HG02678 (cell line): ENCODE data around the gene AK4.

Source experiments
- ATAC-seq: cut with Tn5 transposase; IDR thresholded peaks from one replicate; pipeline ENCODE4 v1.9.1; 2021; ENCODE audit warnings: mild to moderate bottlenecking, moderate library complexity; ENCODE audit not compliant: unreplicated experiment

Gene AK4

DNA sequence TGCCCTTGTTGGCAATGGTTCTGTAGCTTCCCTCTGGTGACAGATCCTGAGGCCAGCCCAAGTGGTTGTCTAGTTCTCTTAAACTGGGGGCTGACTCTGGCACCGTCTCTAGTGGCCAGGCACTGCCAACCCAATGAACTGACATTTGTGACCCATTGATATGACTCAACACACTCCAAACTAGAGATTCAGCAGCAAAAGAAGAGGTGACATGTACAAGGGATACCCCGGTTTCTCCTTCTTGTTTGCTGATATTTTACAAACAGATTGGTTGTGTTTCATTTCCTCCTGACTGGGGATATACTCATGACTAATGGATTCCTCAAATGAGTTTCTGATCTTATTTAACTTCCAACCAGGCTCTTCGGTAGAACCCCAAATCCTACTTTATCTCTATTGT, 95.5 kb downstream of the AK4 start:
- no peak for ATAC-seq

DNA sequence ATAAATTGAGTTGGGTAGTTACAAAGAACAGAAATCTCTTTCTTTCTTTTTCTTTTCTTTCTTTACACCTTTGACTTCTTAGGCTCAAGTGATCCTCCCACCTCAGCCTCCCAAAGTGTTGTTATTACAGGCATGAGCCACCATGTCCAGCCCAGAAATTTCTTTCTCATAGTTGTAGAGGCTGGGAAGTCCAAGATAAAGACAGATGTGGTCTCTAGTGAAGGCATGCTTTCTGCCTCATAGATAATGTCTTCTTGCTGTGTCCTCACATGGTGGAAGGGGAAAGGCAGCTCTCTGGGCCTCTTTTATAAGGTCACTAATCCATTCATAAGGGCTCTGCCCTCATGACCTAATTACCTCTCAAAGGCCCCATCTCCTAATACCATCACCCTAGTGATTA, 97.3 kb downstream of the AK4 start:
- no peak for ATAC-seq

DNA sequence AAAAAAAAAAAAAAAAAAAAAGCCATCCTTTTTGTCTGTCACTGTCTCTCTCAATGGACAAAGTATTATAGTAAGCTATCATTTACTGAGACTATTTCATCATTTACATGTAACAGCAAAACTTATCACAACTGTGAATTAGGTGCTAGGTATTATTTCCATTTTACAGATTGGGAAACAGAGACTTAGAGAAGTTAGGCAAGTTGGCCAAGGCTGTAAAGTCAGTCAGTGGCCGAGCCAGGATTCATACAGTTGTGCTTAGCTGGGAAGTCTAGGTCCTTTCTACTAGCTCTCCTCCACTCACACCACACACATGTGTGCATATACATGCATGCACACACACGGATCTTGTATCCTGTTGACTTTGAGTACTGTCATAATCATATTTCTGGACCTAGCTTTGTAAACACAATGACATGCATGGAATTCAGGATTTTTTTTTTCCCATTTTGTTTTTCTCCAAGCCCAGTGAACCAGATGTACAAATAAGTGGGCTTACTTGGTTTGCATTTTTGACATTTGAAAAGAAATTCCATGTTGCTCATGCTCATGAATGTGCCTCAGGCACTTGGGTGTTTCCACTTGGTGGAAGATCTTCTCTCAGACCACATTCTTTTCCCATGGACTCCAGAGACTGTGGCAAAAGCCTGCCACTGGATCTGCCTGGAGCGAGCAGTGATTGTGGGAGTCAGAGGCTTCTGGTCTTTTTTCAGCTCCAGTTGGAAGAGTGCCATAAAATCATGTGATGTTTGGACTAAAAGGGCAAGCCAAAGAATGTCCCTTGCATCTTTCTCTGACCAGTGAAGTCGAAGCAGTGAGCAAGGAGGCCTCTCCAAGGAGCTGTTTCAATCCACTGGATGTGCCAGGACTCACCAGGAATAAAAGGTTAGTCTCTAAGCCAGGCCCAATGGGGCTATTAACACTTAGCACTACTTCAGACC, 99.7 kb downstream of the AK4 start:
- ATAC-seq = no peak

- ATAC-seq = no peak
These were observed 102.8 kb downstream of the AK4 start for GRCh38 chr1:65250826-65251225.

DNA sequence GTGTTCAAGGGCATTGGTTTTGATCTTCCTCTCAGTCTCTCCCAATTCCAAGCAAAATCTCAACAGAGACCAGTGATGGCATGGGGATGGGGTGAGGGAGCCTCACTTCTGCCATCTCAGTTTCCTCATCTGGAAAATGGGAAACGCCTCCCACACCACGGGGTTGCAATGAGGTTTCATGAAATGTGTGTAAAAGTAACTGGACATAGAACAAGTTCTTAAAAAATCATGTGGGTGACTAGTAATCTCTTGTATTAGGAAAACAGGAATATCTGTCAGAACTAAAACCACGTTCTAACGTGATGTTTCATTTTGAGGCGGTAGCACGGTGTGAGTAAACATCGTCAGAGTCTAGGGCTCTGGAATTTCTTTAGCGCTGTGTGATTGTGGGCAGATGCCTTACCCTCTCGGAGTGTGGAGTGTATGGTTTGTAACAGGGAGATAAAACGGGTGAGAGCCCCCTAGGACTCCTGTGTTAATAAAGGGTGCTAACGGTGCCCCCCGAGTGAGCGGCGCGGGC, 105.9 kb downstream of the AK4 start:
- ATAC-seq = peak; percentile 29

DNA sequence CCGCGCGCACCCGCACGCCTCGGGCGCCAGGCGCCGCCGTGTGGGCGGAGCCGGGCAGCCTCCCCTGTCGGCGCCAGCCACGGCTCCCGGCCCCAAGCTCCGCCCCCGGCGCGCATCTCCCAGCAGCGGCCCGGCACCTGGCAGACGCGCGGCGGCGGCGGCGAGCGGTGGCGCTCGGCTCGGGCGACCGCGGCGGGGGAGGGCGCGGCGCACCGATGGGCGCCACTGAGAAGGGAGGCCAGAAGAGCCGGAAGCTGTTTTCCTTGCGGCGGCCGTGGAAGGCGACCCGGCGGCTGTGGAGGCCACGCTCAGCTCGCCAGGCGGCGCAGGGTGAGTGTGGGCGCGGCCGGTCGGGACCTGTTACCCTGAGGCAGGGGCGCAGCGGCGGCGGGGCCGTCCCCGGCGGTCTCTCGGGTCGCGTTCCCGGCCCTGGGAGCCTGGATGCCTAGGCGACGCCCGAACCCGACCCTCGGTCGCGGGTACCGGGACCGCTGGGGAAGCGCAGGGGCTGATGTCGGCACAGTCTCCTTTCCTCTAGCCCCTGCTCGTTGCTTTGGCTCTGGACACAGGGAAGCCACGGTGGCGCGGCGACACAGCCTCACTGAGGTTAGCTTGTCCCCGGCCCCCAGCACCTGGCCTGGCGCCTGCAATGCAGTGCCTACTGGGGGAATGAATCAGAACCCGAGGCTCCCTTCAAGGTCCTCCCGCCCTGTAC, 106.5 kb downstream of the AK4 start:
- ATAC-seq = peak; percentile 98

GRCh38 chr1:65255035-65255655, 107.1 kb downstream of the AK4 start:
- ATAC-seq = no peak

DNA sequence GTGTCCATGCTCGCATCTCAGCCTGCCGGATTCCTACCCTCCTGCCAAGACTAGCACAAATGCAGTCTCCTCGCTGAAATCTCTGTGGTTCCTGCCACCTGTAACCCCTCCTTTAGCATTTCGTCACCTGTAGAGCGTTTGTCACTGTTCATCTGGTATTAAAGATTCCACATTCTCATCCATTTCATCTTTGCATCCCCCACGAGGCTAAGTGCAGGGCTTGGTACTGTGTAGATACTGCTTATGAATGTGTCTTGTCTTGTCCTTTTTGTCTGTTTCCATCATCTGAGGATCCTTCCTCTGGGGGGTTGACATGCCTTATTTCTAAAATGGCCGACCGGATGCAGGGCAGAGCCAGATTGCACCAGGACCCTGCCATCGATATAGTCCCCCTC, 107.7 kb downstream of the AK4 start:
- ATAC-seq = no peak

DNA sequence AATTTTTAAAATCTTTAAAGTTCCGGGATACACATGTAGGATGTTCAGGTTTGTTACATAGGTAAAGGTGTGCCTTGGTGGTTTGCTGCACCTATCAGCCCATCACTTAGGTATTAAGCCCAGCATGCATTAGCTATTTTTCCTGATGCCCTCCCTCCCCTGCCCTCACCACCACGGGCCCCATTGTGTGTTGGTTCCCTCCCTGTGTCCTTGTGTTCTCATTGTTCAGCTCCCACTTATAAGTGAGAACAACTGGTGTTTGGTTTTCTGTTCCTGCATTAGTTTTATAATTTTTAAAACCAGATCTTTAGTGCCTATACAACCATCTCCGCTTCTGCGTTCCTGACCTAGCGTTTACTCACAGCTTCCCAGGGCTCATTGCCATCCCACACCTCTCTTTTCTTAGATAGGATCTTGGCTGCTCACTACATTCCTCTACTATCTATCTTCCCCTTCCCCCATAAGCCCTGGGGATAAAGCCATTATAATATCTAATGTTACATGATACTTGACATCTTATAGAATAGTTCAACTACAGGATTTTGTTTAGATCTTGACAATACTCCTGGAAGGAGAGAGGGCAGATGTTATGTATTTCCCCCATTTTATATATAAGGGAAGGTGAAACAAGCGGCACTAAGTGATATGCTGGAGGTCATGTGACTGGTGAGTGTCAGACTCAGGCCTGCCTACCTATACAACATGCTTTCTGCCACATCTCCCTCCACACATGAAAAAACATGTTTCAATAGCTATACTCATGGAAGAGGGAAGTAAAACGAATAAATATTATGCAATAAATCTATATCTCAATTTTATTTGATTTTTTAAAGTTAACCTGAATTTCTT, 109.1 kb downstream of the AK4 start:
- no peak for ATAC-seq

DNA sequence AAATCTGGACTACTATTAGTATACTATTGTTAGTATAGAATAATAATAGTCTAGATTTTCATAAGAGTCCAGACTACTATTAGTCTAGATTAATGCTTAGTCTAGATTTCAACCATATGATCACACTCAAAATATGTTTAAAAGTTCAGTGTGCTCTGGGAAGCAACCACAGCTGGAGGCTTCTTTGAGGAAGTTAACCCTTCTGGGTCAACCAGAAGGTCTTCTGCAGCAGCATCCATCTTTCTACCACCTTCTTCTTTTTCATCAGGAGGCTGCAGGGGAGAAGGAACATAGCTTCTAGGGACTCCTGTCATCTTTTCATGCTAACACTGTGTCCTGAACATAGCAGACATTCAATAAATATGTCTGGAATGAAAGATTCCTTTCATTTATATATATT, 110.1 kb downstream of the AK4 start:
- ATAC-seq = no peak

DNA sequence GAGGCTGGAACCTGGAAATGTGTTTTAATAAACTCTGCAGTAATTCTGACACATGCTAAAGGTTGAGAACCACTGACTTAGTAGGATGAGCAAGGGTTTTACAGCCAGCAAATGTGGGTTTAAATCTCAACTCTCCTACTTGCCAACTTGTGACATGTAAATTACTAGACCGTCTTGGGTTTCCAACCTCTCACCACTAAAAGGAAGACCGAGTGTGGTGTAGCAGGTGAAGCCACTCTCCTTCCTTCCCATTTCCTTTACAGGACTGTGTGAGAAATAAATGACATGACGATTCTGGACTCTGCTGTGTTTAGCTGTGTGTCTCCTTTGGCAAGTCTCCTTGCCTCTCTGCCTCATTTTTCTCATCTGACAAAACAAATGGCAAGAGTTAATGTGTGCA, 111.8 kb downstream of the AK4 start:
- no peak for ATAC-seq

- no peak for ATAC-seq
These were observed 113.0 kb downstream of the AK4 start for GRCh38 chr1:65260851-65261473.

DNA sequence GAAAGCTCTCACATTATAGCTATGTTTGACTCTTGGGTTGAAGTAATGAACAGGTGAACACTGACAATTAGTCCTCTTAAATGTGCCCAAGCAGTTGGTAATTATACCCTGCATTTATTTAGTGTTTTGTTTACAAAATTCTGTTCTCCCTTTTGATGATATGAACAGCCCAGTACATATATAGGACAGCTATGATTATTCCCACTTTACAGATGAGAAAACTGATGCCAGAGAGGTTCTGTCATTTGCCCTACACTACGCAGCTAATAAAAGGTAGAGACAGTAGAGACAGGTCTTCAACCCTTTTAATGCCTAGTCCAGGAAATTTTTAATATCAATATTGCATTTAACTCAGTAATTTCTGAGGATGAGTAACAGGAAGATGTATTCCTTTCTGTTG, 115.3 kb downstream of the AK4 start:
- ATAC-seq = no peak

DNA sequence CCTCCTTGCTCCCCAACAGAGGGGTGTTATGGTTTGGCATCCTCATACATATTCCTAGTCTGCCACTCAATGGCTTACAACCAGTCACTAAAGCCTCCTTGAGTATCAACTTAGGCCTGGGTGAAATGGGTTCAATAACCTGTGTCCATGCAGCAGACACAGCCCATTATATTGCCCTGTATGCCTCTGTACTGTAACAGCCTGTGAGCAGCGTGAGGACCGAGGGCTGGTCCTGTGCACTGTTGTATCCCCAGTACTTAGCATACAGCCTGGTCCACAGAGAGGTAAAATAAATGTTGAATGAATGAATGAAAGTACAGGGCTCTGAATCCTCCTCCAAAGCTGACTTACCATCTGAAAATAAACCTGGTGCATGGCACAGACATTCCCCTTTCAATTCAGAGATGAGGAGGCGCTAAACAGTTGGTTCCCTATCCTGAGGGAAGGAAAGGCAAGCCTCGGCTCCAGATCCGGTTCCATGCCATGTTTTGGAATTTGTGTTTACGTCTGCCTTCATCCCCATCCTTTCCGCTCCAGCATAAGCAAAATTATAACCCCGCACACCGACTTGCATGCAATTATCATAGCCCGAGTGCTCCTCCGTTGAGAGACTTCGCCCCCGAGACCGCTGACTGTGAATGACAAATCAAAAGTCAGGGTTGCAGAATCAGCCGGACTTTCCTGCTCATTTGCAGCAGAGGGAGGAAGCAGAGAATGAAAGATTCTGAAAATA, 116.4 kb downstream of the AK4 start:
- ATAC-seq = no peak

DNA sequence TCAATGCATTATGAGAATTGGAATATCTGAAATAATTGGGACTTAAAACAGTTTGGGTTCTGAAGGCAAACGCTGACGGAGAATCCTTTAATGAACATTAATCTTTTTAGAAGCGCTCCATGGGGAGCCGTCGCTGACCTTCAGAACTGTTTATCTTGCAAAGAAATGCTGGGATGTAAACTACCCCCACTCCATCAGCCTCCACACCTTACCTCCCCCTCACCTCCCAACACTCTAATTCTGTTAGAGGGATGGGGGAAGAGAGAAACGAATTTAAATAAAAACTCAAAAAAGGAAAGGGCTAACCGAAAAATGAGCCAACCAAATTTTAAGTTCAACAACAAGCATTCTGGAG, 117.3 kb downstream of the AK4 start:
- no peak for ATAC-seq

DNA sequence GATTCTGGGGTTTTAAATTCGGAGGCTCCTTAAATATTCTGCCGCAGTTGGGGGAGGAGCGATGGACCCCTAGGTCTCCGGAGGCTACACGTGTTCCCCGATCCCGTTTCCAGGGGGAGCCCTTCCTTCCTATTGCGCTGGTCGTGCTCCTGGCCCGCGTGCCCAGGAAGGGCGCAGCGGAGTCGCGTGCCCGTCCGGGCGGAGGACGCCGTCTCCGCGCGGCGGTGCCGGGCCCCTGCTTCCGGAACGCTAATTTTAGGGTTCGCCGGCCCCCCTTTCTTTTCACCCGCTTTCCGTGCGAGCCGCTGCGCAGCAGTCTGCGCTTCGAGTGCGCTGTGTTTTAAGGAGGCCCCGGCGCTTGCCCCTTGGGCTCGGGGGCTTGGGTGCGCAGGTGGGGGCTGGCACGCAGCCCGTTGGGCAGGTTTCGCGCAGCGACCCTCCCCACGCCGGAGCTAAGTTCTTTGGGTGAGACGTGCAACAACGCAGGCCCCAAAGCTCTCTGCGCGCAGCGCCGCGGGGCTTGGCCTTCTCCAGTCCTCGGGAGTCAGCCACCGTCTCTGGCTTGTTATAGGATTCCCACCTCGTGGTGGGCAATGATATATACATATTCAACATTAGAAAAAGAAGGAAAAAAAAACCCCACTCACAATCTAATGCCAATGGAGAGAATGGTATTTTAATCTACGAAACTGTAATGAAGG, 117.8 kb downstream of the AK4 start:
- ATAC-seq = no peak

DNA sequence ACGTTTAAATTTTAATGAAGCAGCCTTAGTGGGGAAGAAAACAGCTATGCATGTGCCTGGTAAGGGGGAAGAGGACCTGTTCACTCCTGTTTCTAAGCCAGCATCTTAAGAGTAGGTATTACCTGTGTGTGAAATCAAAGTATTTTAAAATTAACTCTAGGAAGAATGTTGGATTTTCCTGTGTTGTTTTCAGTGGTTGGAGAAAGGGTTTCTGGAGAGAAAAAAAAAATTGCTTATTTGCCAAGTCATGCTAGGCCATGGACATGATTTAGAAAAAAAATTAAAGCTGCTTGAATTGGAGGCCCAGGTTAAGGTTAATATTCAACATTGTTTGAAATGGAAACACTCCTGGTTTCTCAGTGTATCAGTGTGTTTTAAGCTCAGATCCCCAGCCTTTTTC, 118.5 kb downstream of the AK4 start:
- no peak for ATAC-seq

GRCh38 chr1:65267271-65267670, 119.3 kb downstream of the AK4 start:
- no peak for ATAC-seq

- no peak for ATAC-seq
These were observed 119.7 kb downstream of the AK4 start for GRCh38 chr1:65267683-65268082.
